OCI-LY7 (cell line): Measurements from ENCODE around the gene SACM1L.
"Not testable (repeated sequence)": the region's sequence is repeated elsewhere in the genome, so short reads cannot be mapped to it uniquely, and the experiment has no call there.

Experiments used
- CTCF ChIP-seq: fragments of 200-600 bp; sonication (generic); conservative IDR thresholded peaks from 2 replicates; pipeline ENCODE4 v1.5.1; 2014; ENCODE audit warnings: mild to moderate bottlenecking, antibody characterized with exemption, low read length, moderate library complexity, mixed read lengths
- EZH2phosphoT487 ChIP-seq: fragments of 200-600 bp; sonication (generic); IDR thresholded peaks from 2 replicates; pipeline ENCODE4 v1.6.1; 2018; ENCODE audit warnings: low read depth, borderline replicate concordance, mild to moderate bottlenecking, mixed run types, antibody characterized with exemption, low read length, moderate library complexity, mixed read lengths

- TF ChIP-seq CTCF, EZH2phosphoT487: not testable (repeated sequence)
Observed at GRCh38 chr3:45685722-45686121, 3.5 kb upstream of the SACM1L start.
